HEK293 (cell line): Measurements from ENCODE around the gene SLC38A4.

Experiments
- CTCF ChIA-PET: fragments of 350-600 bp; formaldehyde crosslinking; extraction: SDS; loops from one replicate; lab custom pipeline; 2021; ENCODE audit warnings: antibody characterized with exemption; lab: Yijun Ruan, JAX
- POLR2A ChIA-PET: fragments of 300-600 bp; formaldehyde crosslinking; extraction: SDS; loops from one replicate; lab custom pipeline; 2020; ENCODE audit warnings: antibody characterized with exemption, inconsistent platforms; lab: Yijun Ruan, JAX
- H3K27ac ChIP-seq: fragments of 200-500 bp; sonication (Bioruptor generic); 2 replicates; pipeline ENCODE4 v1.5.1; 2014; ENCODE audit warnings: low read depth, low read length, control low read depth, inconsistent platforms; ENCODE audit errors: extremely low read depth
- H3K36me3 ChIP-seq, 2 experiments: fragments of 200-500 bp in 1 of 2; sonication (Bioruptor generic) in 1 of 2; 1 replicate in 1 of 2; 2 replicates in 1 of 2; pipeline ENCODE4 v1.5.1; 2014 to 2017; ENCODE audit warnings: inconsistent platforms in 2 of 2, low read length in 2 of 2; ENCODE audit not compliant: control insufficient read depth in 2 of 2, insufficient read depth in 1 of 2
- H3K4me1 ChIP-seq: fragments of 200-500 bp; sonication (Bioruptor generic); 2 replicates; pipeline ENCODE4 v1.5.1; 2014; ENCODE audit warnings: mild to moderate bottlenecking, low read length, inconsistent platforms; ENCODE audit not compliant: control insufficient read depth, insufficient read depth
- H3K4me3 ChIP-seq: 2 replicates; pipeline ENCODE4 v1.5.1; 2011; ENCODE audit warnings: low read depth, mild to moderate bottlenecking, control low read depth, low read length, moderate library complexity
- H3K9me3 ChIP-seq: fragments of 200-500 bp; sonication (Bioruptor generic); 2 replicates; pipeline ENCODE4 v1.5.1; 2014; ENCODE audit warnings: low read depth, low read length, inconsistent platforms; ENCODE audit not compliant: control insufficient read depth, insufficient read depth
- BCL11A ChIP-seq: fragments of 450-650 bp; formaldehyde crosslinking; IDR thresholded peaks from 2 replicates; pipeline ENCODE4 v1.5.1; 2016; ENCODE audit warnings: low read depth, missing biosample characterization, missing genetic modification characterization
- HOXC10 ChIP-seq: sonication (generic); formaldehyde crosslinking; IDR thresholded peaks from 2 replicates; pipeline ENCODE4 v1.8.1; 2023; ENCODE audit warnings: mild to moderate bottlenecking, missing genetic modification reagents
- MYNN ChIP-seq: fragments of 450-650 bp; formaldehyde crosslinking; IDR thresholded peaks from 2 replicates; pipeline ENCODE4 v1.5.1; 2016; ENCODE audit warnings: missing biosample characterization, missing genetic modification characterization, borderline replicate concordance
- TSHZ1 ChIP-seq: fragments of 450-650 bp; formaldehyde crosslinking; IDR thresholded peaks from 2 replicates; pipeline ENCODE4 v1.5.1; 2016; ENCODE audit warnings: missing biosample characterization, missing genetic modification characterization, borderline replicate concordance
- ZBTB26 ChIP-seq: fragments of 450-650 bp; formaldehyde crosslinking; optimal IDR thresholded peaks from 2 replicates; pipeline ENCODE3; 2016; ENCODE audit warnings: missing biosample characterization, mild to moderate bottlenecking, missing genetic modification characterization
- ZNF148 ChIP-seq: fragments of 450-650 bp; formaldehyde crosslinking; IDR thresholded peaks from 2 replicates; pipeline ENCODE4 v1.5.0; 2017; ENCODE audit warnings: missing biosample characterization, missing genetic modification characterization, borderline replicate concordance
- ZNF24 ChIP-seq: fragments of 450-650 bp; formaldehyde crosslinking; IDR thresholded peaks from 2 replicates; pipeline ENCODE4 v1.5.1; 2016; ENCODE audit warnings: missing biosample characterization, missing genetic modification characterization
- ZNF280D ChIP-seq: fragments of 450-650 bp; formaldehyde crosslinking; IDR thresholded peaks from 2 replicates; pipeline ENCODE4 v1.5.1; 2016; ENCODE audit warnings: missing biosample characterization, missing genetic modification characterization
- ZNF292 ChIP-seq: fragments of 450-650 bp; formaldehyde crosslinking; IDR thresholded peaks from 2 replicates; pipeline ENCODE4 v1.5.1; 2016; ENCODE audit warnings: low read depth, missing biosample characterization, missing genetic modification characterization, borderline replicate concordance
- ZNF354C ChIP-seq: fragments of 450-650 bp; formaldehyde crosslinking; IDR thresholded peaks from 2 replicates; pipeline ENCODE4 v1.5.1; 2016; ENCODE audit warnings: missing biosample characterization, missing genetic modification characterization, low read depth, borderline replicate concordance
- ZNF521 ChIP-seq: fragments of 450-650 bp; formaldehyde crosslinking; IDR thresholded peaks from 2 replicates; pipeline ENCODE4 v1.5.1; 2017; ENCODE audit warnings: missing biosample characterization, mild to moderate bottlenecking, missing genetic modification characterization
- ZNF529 ChIP-seq: fragments of 450-650 bp; formaldehyde crosslinking; IDR thresholded peaks from 2 replicates; pipeline ENCODE4 v1.5.1; 2017; ENCODE audit warnings: missing genetic modification characterization, missing biosample characterization; ENCODE audit not compliant: insufficient replicate concordance
- ZNF624 ChIP-seq: fragments of 450-650 bp; formaldehyde crosslinking; IDR thresholded peaks from 2 replicates; pipeline ENCODE4 v1.5.1; 2017; ENCODE audit warnings: missing biosample characterization, missing genetic modification characterization
- ZNF629 ChIP-seq: fragments of 450-650 bp; formaldehyde crosslinking; IDR thresholded peaks from 2 replicates; pipeline ENCODE4 v1.5.1; 2017; ENCODE audit warnings: missing biosample characterization, missing genetic modification characterization
- ZNF660 ChIP-seq: fragments of 450-650 bp; IDR thresholded peaks from 2 replicates; pipeline ENCODE4 v1.5.1; 2018; ENCODE audit warnings: missing biosample characterization, mild to moderate bottlenecking, missing genetic modification characterization
- ZNF677 ChIP-seq: fragments of 450-650 bp; IDR thresholded peaks from 2 replicates; pipeline ENCODE4 v1.5.0; 2018; ENCODE audit warnings: missing biosample characterization, mild to moderate bottlenecking, missing genetic modification characterization, moderate library complexity
- ZSCAN16 ChIP-seq: fragments of 450-650 bp; formaldehyde crosslinking; IDR thresholded peaks from 2 replicates; pipeline ENCODE4 v1.5.1; 2016; ENCODE audit warnings: missing biosample characterization, missing genetic modification characterization
- ZSCAN18 ChIP-seq: fragments of 450-650 bp; formaldehyde crosslinking; IDR thresholded peaks from 2 replicates; pipeline ENCODE4 v1.5.1; 2016; ENCODE audit warnings: missing biosample characterization, missing genetic modification characterization
- ZSCAN5A ChIP-seq: fragments of 450-650 bp; formaldehyde crosslinking; IDR thresholded peaks from 2 replicates; pipeline ENCODE4 v1.5.1; 2016; ENCODE audit warnings: missing biosample characterization, missing genetic modification characterization
- ZXDB ChIP-seq: fragments of 450-650 bp; formaldehyde crosslinking; IDR thresholded peaks from 2 replicates; pipeline ENCODE4 v1.5.1; 2016; ENCODE audit warnings: missing biosample characterization, missing genetic modification characterization

Gene SLC38A4

GRCh38 chr12:46824709-46825108 lies 1.1 kb downstream of the SLC38A4 start (continued):
- TF ChIP-seq ZNF24 (tag by site-specific recombination) (no peak), ZNF354C (tag by site-specific recombination) (no peak), ZSCAN18 (tag by site-specific recombination) (no peak)

- Histone ChIP-seq H3K4me3 (no peak overlapping the region), H3K4me1 (no peaks in the 10 kb centered on the region), H3K9me3 (no peaks in the 10 kb centered on the region), H3K27ac (no peak overlapping the region), H3K36me3 (no peaks in the 10 kb centered on the region)
- TF ChIP-seq ZSCAN16 (tag by site-specific recombination) (no peak), ZXDB (tag by site-specific recombination) (no peak), ZNF292 (tag by site-specific recombination) (no peak), ZNF529 (tag by site-specific recombination) (no peak), ZNF521 (tag by site-specific recombination) (no peak), BCL11A (tag by site-specific recombination) (no peak), ZNF624 (tag by site-specific recombination) (no peak), ZBTB26 (tag by site-specific recombination) (no peak)
- ChIA-PET POLR2A (no interaction called here), CTCF (no interaction called here)
Measured at GRCh38 chr12:46818642-46819041, 7.2 kb downstream of the SLC38A4 start.

- H3K4me1 ChIP-seq = no peaks in the 10 kb centered on the region
- H3K4me3 ChIP-seq = no peak overlapping the region
- no peaks in the 10 kb centered on the region for H3K9me3 ChIP-seq
- TF ChIP-seq TSHZ1 (tag by site-specific recombination) (no peak), ZNF148 (tag by site-specific recombination) (no peak), ZNF660 (tag by site-specific recombination) (no peak), ZNF677 (tag by site-specific recombination) (no peak), MYNN (tag by site-specific recombination) (no peak), ZNF280D (tag by site-specific recombination) (no peak), ZNF629 (tag by site-specific recombination) (no peak), ZSCAN5A (tag by site-specific recombination) (no peak), HOXC10 (CRISPR knock-in tag) (no peak)
- no peak overlapping the region for H3K27ac ChIP-seq
- ChIA-PET POLR2A (no interaction called here), CTCF (interaction anchor here (0.7 kb wide), 1 partner anchor 657 kb away, joined by 7 read pairs; no protein-coding TSS in a partner anchor)
- no peaks in the 10 kb centered on the region for H3K36me3 ChIP-seq
Measured at GRCh38 chr12:46815809-46816208, 10.0 kb downstream of the SLC38A4 start.
